GM21390 (cell line): ENCODE measurements around the gene SCIMP.
"Not testable (repeated sequence)": the region's sequence is repeated elsewhere in the genome, so short reads cannot be mapped to it uniquely, and the experiment has no call there.

Experiments
- ATAC-seq: cut with Tn5 transposase; IDR thresholded peaks from one replicate; pipeline ENCODE4 v1.9.1; 2021; ENCODE audit not compliant: unreplicated experiment

SCIMP gene

GRCh38 chr17:5234645-5235576 is at the start of gene SCIMP:
SCIMP (minus strand) TSS chr17:5234860; CDS start chr17:5234755, 105 bp downstream.
- peak; percentile 53 for ATAC-seq

GRCh38 chr17:5283571-5284315 is 49.1 kb upstream of the SCIMP start:
- no peak for ATAC-seq

- peak; percentile 43 for ATAC-seq
These were observed 48.1 kb upstream of the SCIMP start for GRCh38 chr17:5282642-5283217.

GRCh38 chr17:5281814-5282641 is 47.4 kb upstream of the SCIMP start, which contains the start of gene RABEP1:
RABEP1 (plus strand) TSS chr17:5282284; CDS start chr17:5282487, 203 bp downstream.
- peak; percentile 59 for ATAC-seq

GRCh38 chr17:5272322-5272721 is 37.7 kb upstream of the SCIMP start:
- ATAC-seq, result no peak

- no peak for ATAC-seq
These were observed 34.7 kb upstream of the SCIMP start for GRCh38 chr17:5269241-5269960.

GRCh38 chr17:5264893-5265292 is 30.2 kb upstream of the SCIMP start:
- no peak for ATAC-seq

- no peak for ATAC-seq
These were observed 28.8 kb upstream of the SCIMP start for GRCh38 chr17:5263441-5263840.

GRCh38 chr17:5262416-5262991 is 27.8 kb upstream of the SCIMP start:
- ATAC-seq, result no peak

- no peak for ATAC-seq
These were observed 25.9 kb upstream of the SCIMP start for GRCh38 chr17:5260542-5260941.

- no peak for ATAC-seq
These were observed 22.5 kb upstream of the SCIMP start for GRCh38 chr17:5257124-5257523.

- ATAC-seq, result no peak
These were observed 20.4 kb upstream of the SCIMP start for GRCh38 chr17:5254903-5255521.

GRCh38 chr17:5254414-5254813 is 19.8 kb upstream of the SCIMP start:
- ATAC-seq, result no peak

- ATAC-seq, result no peak
These were observed 15.0 kb upstream of the SCIMP start for GRCh38 chr17:5249615-5250014.

- no peak for ATAC-seq
These were observed 14.3 kb upstream of the SCIMP start for GRCh38 chr17:5248821-5249479.

GRCh38 chr17:5247621-5248020 is 13.0 kb upstream of the SCIMP start:
- no peak for ATAC-seq

- no peak for ATAC-seq
These were observed 7.4 kb upstream of the SCIMP start for GRCh38 chr17:5241861-5242671.

- ATAC-seq, result not testable (repeated sequence)
These were observed 5.1 kb upstream of the SCIMP start for GRCh38 chr17:5239769-5240168.
